GM21390 (cell line): ENCODE data around the gene BRI3.

Experiments used
- ATAC-seq: cut with Tn5 transposase; IDR thresholded peaks from one replicate; pipeline ENCODE4 v1.9.1; 2021; ENCODE audit not compliant: unreplicated experiment

Gene BRI3, protein sequence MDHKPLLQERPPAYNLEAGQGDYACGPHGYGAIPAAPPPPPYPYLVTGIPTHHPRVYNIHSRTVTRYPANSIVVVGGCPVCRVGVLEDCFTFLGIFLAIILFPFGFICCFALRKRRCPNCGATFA

DNA sequence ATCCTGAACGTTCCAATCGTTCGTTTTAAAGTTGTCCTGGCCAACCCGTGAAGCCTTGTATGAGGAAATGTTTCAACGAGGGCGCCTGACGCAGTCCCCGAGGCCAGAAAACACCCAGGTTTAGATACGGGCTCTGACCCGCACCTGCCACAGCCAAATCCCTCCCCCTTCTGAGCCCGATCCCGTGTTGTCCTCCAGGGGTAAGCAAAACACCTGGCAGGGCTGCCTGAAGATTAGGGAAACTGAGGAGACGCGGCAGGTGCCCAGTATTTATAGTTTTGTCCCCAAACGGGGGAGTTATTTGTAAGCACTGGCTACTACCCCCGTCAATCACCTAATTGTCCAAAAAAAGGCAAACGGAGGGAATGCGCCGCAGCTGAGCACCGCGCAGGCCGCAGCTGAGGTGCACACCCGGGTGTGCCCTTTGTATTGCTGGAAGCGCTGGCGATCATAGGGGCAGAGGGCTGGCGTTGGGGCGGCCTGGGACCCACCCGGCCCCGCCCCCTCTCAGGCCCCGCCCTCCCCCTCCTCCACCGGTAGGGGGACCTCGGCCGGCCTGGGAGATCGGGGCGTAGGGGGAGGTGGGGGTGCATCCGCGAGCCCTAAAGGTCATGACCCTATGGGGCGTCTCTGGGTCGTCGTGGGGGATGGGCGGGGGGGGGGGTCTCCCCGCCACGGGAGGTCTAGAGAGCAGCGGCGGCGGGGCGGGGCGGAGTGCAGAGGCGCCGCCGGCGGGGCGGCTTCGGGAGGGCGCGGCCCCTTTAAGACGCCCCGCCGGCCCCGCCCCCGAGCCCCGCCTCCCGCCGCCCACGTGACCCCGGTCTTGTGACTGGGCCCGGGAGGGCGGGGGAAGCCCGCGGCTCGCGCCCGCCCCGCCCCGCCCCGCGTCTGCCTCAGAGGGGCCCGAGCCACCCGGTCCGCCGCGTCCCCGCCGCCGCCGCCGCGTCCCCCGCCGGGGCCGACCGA, at the start of gene BRI3:
BRI3 (plus strand) TSS at position 896 of the 966 bp plus-strand sequence. CDS start 110 bp downstream, outside the sequence.
- peak; percentile 76 for ATAC-seq

DNA sequence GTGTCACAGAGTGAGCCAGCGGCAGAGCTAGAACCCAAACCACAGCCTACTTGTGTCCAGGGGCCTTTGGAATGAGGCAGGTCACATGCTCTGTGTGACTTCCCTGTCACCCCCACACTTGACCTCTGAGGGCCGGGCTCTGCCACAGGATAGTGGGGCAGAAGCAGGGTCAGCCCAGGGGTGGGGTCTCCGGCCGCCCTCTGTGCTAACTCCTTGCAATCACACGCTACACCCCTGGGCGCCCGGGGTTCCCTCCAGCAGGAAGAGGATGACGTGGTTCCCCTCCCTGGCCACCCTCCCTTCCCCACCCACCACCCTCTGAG, 49.3 kb upstream of the BRI3 start:
- no peak for ATAC-seq

DNA sequence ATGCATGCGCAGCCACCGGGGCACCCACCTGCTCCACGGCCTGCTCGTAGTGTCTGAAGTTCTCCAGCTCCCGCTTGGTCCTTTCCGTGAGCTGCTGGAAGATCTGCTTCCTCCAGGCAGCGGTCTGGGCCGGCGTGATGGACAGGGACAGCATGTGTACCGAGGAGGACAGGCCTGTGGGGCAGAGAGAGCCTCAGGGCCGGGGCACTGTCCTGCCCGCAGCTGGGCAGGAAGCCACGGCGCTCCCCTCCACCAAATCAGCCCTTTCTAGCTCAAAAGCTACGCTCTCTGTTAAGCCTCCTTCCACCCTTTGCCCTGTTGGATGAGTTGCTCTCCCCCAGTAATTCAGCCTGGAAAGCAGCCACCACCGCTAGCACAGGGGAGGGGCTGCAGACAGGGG, 48.7 kb upstream of the BRI3 start:
- ATAC-seq: no peak

DNA sequence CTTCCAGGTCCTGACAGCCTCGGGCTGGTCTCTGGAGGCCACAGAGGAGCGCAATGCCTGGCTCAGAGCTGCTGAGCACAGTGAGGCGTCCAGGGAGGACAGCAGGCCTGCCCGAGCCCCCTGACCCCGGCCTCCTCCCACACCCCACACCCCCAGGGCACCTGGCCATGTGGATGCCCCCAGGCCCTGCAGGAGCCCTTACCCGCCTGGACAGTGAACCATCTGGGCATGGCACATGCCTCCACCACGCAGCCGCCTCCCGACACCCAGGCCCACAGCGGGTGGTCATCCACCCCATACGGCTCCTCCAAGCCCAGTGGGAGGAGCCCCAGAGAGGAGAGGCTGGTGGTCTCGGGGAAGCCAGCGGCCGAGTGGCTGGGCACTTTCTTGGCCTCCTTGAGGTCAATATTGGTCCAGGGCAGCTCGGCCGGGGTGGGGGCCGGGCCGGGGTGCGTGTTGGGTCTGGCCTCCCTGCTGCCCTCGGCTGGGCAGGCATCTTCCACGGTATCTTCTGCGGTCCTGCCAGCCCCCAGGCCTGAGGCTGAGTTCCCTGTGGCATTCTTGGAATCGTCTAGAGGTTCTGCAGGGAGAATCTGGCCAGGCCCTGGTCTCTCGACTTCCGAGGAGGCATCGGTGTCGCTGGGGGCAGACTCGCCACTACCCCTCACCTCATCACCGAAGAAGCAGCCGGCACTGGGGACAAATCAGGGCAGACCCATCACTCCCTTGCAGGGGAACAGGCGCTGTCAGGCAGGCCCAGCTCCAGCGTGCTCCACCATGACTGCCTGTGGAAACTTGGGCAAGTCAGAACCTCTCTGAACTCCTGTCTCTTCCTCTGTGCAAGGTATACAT, 48.0 kb upstream of the BRI3 start:
- no peak for ATAC-seq

DNA sequence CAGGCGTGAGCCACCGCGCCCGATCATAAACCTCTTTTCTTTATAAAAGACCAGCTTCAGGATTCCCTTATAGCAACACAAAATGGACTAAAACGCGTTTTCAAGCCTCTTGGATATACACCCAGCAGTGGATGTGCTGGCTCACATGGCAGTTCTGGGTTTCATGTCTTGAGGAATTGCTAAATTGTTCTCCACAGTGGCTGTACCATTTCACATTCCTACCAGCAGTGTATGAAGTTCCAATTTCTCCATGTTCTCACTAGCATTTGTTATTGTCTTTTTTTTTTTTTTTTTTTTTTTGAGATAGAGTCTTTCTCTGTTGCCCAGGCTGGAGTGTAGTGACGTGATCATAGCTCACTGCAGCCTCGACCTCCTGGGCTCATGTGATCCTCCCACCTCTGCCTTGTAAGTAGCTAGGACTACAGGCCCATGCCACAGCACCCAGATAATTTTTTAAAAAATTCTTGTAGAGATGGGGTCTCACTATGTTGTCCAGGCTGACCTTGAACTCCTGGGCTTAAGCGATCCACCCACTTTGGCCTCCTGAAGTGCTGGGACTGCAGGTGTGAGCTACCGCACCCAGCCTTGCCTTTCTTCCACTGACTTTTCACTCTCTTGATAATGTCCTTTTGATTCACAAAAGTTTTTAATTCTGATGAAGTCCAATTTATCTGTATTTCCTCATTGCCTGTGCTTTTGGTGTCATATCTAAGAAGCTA, 46.9 kb upstream of the BRI3 start:
- no peak for ATAC-seq

DNA sequence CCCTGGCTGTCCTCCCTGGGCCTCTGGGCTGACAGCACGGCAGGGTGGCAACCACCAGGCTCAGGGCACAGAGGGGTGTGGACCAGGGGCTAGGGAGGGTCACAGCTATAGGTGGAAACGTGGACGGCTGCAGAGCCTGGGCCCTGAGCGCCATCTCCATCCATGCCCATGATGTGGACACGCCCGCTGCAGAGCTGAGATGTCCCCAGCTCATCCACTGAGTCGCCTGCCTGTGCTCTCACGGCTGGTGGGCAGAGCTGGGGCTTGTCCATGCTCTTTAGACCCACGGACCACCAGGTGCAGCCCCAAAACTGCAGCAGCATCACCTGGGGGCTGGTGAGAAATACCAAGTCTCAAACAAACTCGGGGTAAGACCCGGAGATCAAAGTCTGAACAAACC, 45.6 kb upstream of the BRI3 start:
- ATAC-seq: no peak

DNA sequence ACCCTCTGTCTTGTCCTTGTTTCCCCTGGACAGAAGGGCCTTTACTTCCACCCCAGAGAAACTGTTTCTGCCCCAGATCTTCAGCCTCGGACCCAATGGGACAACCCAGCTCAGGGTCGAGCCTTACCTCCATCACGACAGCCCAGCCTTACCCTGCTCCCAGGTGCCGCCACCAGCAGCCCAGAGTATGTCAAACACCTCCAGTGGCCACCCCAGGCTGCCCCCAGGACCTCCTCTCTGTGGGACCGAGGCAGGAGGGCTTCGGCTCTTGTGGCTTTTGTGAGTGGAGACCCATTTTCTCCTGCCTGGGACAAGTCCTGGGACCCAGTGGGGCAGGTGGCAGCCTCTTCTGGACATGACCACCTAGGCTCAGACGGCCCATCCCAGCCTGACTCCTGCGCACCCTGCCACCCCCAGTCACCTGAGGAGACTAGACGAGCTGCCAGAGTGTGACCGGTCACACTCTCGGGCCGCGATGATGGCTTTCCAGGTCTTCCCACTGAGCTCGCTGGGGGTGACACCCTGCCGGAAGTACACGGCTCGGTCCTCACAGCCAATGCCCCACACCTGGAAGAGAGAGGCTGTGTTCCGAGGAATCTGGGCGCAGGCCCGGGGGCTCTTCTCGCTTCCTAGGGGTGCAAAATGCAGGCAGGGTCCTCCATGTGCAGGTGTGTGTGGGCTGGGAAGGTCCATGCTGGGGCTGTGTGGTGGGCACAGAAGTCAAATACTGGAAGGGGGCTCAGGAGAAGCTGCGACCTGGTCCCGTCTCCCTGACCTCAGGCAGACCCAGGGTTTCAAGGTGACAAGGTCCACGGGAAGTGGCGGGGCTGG, 44.9 kb upstream of the BRI3 start:
- no peak for ATAC-seq

DNA sequence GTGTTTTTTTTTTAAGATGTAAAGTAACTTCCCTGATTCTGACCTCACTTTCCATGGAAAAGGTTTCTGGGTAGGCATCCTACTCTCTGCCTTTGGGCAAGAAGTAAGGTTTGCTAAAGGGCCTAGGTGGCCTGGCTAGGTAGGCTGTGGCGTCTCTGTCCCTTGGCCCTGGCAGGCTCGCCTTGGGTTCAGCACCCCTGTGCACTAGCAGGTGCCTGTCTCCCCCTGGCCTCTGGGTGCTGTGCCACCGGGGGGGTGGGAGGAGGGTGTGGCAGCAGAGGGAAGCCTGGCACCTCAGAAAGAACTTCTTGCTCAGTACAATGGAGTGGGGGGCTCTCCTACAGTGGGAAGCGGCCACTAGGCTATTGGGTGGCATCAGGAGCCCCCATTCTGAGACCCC, 43.4 kb upstream of the BRI3 start:
- ATAC-seq: no peak

DNA sequence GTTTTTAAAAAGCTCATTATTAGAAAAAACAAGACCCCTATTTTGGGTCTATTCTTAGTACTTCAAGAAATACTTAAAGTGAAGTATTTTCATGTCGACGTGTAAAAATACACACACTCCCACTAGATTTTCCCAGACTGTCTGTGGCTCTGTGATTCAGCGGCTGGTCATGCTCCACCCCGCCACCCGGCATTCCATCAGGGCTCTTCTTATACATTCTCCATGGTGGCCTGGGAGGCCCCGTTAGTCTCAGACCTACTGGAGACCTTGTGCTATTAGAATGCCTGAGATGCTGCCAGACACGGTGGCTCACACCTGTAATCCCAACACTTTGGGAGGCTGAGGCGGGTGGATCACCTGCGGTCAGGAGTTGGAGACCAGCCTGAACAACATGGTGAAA, 42.5 kb upstream of the BRI3 start:
- ATAC-seq: no peak

DNA sequence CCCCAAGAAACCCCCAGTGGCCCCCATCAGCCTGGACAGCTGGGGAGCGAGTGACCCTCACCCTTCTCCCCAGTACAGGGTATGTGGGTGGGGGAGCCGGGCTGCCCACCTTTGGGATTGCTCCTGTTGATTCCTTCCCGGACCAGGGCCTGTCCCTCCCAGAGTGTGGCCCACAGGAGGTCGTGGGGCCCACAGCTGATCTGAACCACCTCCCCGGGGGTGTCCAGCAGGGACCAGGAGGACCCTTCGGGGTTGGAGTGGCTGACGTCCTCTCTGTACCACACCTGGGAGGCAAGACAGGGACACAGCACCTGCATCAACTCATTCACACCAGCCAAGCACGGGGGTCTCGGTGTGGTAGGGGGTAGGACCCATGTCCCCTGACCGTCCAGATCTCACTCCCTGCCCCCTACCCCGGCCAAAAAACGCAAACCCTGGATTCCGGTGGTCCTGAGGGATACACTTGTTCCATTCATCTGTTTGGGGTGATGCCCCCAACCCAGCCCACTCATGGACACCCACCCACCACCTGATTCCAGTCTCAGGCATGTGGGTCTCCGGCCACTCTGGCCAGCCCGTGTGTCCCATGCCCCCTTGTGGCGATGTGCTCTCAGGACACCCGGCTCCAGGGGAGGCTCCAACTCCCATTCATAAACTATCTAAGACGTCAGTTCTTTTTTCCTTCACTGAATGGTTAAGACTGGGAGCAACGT, 40.4 kb upstream of the BRI3 start:
- peak; percentile 66 for ATAC-seq

DNA sequence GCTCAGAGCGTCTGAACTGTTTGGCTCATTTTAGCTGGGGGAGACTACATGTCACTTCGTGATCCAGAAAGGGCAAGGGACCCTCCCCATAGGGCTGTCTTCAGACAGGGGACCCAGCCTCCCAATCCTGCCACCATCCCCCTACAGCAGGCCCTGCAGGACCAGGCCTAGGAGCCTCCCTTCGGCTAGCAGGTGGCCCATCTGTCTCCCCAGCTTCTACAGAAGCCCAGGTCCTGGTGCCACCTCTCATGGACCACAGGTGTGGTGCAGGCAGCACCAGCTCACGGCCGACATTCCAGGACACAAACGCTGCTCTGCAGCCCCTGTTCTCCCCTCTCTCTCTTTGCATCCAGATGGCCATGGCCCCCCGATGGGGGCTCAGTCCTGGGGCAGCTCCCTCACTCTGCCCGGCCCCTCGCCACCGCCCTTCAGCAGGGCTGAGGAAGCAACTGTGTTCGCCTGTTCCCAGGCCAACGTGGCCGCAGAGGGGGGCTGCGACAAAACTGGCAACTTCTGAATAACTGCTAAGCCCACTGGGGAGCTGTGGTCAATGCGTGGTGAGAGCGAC, 39.7 kb upstream of the BRI3 start:
- no peak for ATAC-seq

DNA sequence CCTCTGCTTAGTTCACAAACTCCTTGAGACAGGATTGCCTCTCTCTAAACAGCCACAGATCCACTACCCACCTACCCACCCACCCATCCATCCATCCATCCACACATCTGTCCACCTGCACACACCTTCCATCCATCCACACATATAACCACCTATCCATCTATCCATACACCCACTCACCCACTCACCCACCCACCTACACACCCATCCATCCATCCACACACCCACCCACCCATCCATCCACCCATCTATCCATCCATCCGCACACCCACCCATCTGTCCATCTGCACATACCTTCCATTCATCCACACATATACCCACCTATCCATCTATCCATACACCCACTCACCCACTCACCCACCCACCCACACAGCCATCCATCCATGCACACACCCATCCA, 39.1 kb upstream of the BRI3 start:
- ATAC-seq: no peak

DNA sequence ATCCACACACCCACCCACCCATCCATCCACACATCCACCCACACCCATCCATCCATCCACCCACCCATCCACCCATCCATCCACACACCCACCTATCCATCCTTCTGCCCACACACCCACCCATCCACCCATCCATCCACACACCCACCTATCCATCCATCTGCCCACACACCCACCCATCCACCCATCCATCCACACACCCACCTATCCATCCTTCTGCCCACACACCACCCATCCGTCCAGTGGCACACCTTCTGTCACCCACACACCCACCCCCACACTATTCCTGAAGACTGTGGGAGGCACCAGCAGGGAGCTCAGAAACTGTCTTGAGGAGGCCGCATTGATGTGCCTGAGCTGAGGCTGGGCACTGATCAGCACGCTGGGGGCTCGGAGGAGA, 38.6 kb upstream of the BRI3 start:
- no peak for ATAC-seq

DNA sequence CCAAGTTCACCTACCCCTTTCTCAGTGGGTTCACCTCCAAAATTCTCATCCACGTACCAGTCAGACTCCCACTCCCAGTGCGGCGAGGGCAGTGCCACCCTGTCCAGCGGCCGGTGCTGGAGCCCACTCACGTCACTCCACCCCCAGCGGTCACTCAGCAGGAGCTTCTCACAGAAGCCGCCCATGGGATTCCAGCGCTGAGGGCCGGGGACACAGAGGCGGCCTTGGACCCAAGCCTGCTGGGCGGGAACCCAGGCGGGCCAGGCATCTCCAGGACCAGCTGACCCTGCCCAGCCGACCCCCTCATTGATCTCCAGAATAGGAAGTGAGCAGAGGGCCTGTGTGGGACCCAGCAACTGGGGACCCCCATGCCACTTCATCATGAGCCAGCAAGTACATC, 36.6 kb upstream of the BRI3 start:
- ATAC-seq: no peak

DNA sequence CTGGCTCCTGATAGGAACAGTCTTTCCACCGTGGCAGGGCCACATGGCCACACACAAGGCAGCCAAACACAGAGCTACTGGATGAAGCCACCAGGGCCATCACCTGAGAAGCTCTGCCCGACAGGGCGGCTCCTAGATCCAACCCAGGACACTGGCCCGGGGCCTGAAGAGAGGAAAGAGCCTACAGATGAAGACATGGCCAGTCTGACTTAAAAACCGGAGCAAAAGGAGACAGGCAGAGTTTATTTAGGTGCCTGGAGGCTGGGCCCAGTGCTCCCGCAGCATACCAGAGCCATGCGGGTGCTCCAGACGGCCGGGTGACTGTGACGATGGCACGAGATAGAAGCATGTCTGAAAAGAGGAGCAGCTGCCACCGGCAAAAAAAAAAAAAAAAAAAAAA, 33.3 kb upstream of the BRI3 start:
- no peak for ATAC-seq

DNA sequence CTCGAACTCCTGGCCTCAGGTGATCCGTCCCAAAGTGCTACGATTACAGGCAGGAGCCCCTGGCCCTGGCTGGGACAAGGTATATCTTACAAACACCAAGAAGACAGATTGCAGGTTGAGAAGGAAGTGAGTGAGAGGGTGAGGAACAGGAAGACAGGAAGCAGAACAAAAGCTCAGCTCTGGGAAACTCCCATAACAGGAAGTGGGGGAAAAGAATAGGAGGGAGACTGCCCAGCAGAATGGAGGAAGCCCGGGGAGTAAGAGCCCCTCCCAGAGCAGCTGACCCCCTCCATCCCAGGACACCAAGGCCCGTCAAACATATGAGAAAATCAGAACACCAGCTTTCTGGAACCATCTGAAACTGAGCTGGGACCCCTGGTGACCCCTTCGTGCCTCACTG, 32.4 kb upstream of the BRI3 start:
- ATAC-seq: no peak

DNA sequence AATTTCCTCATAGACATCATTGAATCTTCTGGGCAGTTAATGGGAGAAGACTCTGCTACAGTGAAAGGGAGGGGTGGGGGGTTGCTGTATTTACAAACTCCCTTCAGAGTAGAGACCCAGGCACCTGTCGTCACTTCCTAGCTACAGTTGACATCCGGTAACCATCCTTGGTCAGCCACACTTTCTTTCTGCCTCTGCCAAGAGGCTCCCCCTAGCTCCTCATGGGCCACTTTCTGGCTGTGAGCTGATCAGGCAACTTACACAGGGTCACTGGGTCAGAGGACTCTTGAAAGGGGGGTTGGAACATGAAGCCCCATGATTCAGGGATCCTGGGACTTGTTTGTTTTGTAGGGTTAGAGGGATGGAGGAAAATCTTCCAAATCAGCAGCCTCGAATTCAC, 30.7 kb upstream of the BRI3 start:
- no peak for ATAC-seq

DNA sequence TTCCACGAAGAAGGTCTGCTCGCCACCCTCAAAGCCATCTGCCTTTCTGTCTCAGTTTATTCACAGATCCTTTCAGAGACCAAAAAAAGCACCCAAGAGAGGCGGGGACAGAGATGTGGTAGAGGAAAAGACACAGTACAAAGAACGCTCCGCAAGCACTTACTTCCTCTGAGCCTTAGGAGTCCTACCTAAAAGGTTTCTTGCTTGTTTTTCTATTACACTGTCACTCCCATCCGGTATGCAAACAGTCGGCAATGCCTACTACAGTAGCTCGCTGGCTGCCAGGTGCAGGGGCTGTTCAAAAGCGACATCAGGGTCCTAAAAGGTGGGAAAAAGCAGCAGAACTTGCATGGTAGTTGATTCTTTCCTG, 30.3 kb upstream of the BRI3 start:
- ATAC-seq: peak; percentile 33

DNA sequence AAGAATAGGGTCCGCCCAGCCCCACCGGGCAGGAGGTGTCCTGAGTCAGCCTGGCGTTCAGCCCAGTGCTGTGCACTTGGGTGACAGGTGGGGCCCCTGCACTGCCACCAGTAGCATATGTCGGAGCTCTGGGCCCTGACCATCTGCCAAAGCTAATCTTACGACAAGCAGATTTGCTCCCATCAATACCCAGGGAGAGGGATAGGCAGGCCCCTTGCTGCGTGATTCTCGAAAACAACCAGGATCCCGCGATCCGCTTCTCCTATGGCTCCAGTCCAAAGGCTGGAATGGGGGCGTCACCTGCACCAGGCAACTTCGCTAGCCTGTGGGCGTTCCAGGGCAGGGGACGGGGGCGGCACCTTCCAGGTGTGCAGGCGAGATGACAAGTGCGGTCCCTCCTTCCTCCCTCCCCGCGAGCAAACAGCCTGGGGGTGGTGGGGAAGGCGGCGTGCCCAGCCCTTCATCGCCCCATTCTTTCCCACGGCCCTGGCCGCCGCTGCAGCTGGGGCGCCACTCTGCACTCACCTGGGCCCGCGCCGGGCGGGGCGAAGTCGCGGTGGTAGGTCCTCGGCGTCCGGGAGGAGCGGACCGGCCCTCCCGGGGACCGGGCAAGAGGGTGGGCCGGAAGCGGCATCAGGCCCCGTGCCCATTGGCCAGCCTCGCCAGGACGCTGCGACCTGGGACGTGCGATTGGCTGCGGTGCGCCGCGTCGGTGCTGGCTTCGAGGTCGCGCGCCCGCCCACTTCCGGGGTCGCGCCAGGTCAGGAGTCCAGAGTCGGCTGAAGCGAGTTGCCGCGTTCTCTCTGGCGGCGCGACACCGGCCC, 29.7 kb upstream of the BRI3 start, which contains the start of gene TECPR1:
TECPR1 (minus strand) TSS at position 632 of the 824 bp plus-strand sequence. CDS start 6,086 bp downstream, outside the sequence.
- peak; percentile 96 for ATAC-seq
